Activated naive CD4-positive, alpha-beta T cell treated with anti-CD3 and anti-CD28 coated beads, Interleukin-2, amount 10 ng/mL, durations not matched to agents 7 days and 5 days (primary cell): ENCODE data around the gene SP4.

Experiments used
- CTCF ChIA-PET: fragments of 350-600 bp; sonication (Branson Sonifier 250); formaldehyde crosslinking; loops from one replicate; lab custom pipeline; 2021; ENCODE audit warnings: antibody characterized with exemption; lab: Charles Lee
- DNase-seq: peaks from one replicate; pipeline ENCODE4 v3.0.0-alpha.2; 2020
- H3K27ac Mint-ChIP-seq: one replicate; pipeline ENCODE4 v1.8.0; 2021; ENCODE audit warnings: mild to moderate bottlenecking, moderate library complexity, mixed read lengths
- H3K27me3 Mint-ChIP-seq: one replicate; pipeline ENCODE4 v1.8.0; 2021; ENCODE audit warnings: mild to moderate bottlenecking, mixed read lengths
- H3K36me3 Mint-ChIP-seq: one replicate; pipeline ENCODE4 v1.8.0; 2021; ENCODE audit warnings: mixed read lengths
- H3K4me1 Mint-ChIP-seq: one replicate; pipeline ENCODE4 v1.8.0; 2021; ENCODE audit warnings: mixed read lengths
- H3K4me3 Mint-ChIP-seq: one replicate; pipeline ENCODE4 v1.8.0; 2021; ENCODE audit warnings: mild to moderate bottlenecking, moderate library complexity, mixed read lengths
- H3K9me3 Mint-ChIP-seq: one replicate; pipeline ENCODE4 v1.8.0; 2021; ENCODE audit warnings: mixed read lengths

Gene SP4

DNA sequence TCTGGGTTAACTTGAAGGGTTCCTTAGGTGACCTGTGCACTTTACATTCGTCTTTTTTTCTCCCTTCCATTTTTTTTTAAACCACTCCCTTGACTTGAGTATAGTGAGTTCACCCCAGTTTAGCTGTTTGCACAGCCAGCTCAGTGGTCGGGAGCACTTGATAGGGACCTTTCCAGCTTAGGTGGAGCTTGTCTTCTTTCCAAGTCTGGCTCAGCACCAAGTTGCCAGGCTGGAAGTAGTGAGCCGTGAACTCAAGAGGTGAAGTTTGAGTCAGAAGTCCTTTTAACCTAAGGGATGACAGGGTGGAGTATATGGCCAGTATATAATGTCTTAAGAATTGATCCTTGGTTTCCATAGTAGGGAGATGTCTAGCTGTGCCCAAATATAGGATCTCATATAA is 122.2 kb downstream of the SP4 start:
- Mint-ChIP-seq H3K4me1 (no peaks in the 10 kb centered on the region), H3K4me3 (no peak overlapping the region), H3K27ac (no peak overlapping the region), H3K36me3 (no peaks in the 10 kb centered on the region), H3K27me3 (peaks cover 21% of the 10 kb centered on the region), H3K9me3 (no peaks in the 10 kb centered on the region)
- DNase-seq, result no peak
- CTCF ChIA-PET, result no interaction called here

DNA sequence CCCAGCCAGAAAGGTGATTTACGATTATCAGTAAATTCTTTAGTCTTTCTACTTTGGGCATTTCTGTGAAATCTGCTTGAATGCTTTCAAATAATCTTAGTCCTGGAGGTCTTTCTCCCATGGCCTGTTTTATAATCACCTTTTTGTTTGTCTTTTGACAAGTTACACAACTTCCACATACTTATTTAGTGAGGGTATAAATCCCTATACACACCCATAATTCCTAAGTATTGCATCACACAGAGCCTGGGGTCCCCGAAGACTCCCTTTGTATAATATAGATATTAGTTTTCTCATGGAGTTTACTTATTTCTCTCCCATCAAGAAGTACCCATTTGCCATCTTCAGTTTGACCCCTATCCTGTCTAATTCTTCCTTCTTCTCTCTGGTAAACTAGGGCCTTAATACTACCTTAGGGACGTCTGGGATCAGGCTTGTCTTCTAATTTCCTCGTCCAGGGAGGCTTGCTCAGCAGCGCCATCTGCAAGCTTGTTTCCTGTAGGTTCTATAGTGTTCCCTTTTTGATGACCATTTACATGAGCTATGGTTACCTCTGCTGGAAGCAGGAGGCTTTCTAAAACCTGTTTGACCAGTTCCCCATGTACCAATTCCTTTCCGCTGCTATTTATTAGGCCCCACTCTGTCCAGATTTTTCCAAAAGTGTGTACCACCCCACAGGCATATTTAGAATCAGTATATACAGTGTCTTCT is 123.1 kb downstream of the SP4 start:
- Mint-ChIP-seq H3K9me3 (no peaks in the 10 kb centered on the region), H3K4me3 (no peak overlapping the region), H3K27ac (no peak overlapping the region), H3K4me1 (no peaks in the 10 kb centered on the region), H3K27me3 (peaks cover 12% of the 10 kb centered on the region), H3K36me3 (no peaks in the 10 kb centered on the region)
- CTCF ChIA-PET, result interaction anchor here (1.5 kb wide), 1 partner anchor 11 kb away, joined by 3 read pairs; no protein-coding TSS in a partner anchor
- DNase-seq, result no peak

DNA sequence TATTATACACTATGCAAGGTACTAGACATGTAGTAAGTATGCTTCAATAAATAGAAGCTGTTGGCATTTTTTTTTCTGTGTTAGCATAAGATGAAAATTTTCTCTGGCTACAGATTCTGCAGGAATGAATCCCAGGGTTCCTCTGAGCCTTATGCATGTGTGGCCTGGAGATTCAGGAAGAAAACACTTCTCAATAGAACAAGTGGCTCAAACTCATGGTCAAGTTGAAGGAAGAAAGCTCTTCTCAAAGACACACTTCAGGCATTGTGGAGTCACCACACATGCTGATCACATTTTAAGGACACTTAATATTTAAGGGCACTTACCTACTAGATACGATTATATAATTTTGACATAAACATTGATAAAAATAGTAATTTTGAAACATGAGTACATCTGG is 134.5 kb downstream of the SP4 start:
- no peak overlapping the region for H3K4me3 Mint-ChIP-seq
- H3K36me3 Mint-ChIP-seq, result no peaks in the 10 kb centered on the region
- no peaks in the 10 kb centered on the region for H3K27me3 Mint-ChIP-seq
- no peak for DNase-seq
- H3K27ac Mint-ChIP-seq, result no peak overlapping the region
- no peaks in the 10 kb centered on the region for H3K4me1 Mint-ChIP-seq
- CTCF ChIA-PET, result no interaction called here
- H3K9me3 Mint-ChIP-seq, result no peaks in the 10 kb centered on the region
